ENCODE measurements around the gene WASF2. TPM values are rescaled to one million over a fixed set of nuclear protein-coding genes. Genes with fewer than 3 reads are reported as not detected.

Gene WASF2
- total RNA-seq, 4 donors from 2014 or later = 43.4 to 87.8 (median 60.5) TPM

GRCh38 chr1:27367160-27367650, 122.8 kb downstream of the WASF2 start:
- TF ChIP-seq, protein P1, sequence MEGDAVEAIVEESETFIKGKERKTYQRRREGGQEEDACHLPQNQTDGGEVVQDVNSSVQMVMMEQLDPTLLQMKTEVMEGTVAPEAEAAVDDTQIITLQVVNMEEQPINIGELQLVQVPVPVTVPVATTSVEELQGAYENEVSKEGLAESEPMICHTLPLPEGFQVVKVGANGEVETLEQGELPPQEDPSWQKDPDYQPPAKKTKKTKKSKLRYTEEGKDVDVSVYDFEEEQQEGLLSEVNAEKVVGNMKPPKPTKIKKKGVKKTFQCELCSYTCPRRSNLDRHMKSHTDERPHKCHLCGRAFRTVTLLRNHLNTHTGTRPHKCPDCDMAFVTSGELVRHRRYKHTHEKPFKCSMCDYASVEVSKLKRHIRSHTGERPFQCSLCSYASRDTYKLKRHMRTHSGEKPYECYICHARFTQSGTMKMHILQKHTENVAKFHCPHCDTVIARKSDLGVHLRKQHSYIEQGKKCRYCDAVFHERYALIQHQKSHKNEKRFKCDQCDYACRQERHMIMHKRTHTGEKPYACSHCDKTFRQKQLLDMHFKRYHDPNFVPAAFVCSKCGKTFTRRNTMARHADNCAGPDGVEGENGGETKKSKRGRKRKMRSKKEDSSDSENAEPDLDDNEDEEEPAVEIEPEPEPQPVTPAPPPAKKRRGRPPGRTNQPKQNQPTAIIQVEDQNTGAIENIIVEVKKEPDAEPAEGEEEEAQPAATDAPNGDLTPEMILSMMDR (IDR thresholded peaks at IDR 0.05) = no peak
- DNase-seq (ENCODE audit: low spot score) (no peak), ATAC-seq (ENCODE audit: low FRiP score) (no peak)

DNA sequence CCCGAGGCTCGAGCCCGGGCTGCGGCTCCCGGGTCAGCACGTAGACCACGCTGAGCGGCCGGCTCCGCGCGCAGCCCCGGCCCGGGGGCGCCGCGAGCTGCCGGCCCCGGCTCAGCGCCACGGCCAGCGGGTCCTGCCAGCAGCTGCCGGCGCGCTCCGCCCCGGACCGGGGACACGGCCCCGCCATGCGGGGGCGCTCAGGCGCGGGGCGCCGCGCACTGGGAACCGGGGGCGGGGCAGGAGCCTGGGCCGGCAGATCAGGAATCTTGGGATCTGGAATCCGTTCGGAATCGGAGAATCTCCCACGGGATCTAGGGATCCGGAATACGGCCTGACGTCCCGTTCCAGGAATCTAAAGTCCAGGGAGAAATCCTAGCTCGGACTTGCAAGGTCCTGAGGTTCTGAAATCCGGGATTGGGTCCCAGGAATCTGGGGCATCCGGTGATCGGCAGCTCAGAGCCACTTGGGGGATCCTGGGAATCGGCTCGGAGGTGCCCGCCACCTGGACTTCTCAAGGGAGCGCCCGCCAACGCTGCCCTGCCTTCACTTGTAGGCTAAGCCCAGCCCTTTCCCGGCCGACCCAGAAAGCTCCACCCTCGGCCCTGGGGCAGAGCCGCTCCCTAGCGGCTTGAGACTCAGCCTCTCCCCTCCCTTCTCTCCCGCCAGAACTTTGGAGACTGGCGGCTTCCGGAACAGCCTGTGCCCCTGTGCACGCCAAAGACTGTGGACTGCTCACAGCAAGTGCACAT, 123.4 kb downstream of the WASF2 start, which contains the start of gene MAP3K6:
Gene MAP3K6, minus strand, starts transcription at position 551 of the 749 bp plus-strand sequence. Its CDS starts 364 bp downstream, at position 187.
- TF ChIP-seq, protein P1 (IDR thresholded peaks at IDR 0.05) = no peak
- ATAC-seq (ENCODE audit: low FRiP score) (peak; percentile 88), DNase-seq (ENCODE audit: low spot score) (peak; percentile 63)

- peak; percentile 48 for DNase-seq (ENCODE audit: low spot score)
- TF ChIP-seq, protein P1 (IDR thresholded peaks at IDR 0.05) = no peak
- ATAC-seq (ENCODE audit: low FRiP score) = peak; percentile 51
Measured at GRCh38 chr1:27366113-27366410, 123.9 kb downstream of the WASF2 start.

GRCh38 chr1:27365372-27366112, 124.4 kb downstream of the WASF2 start:
- peak; percentile 87 for DNase-seq (ENCODE audit: low spot score)
- ATAC-seq (ENCODE audit: low FRiP score) = peak; percentile 80
- TF ChIP-seq, protein P1 (IDR thresholded peaks at IDR 0.05) = no peak

DNA sequence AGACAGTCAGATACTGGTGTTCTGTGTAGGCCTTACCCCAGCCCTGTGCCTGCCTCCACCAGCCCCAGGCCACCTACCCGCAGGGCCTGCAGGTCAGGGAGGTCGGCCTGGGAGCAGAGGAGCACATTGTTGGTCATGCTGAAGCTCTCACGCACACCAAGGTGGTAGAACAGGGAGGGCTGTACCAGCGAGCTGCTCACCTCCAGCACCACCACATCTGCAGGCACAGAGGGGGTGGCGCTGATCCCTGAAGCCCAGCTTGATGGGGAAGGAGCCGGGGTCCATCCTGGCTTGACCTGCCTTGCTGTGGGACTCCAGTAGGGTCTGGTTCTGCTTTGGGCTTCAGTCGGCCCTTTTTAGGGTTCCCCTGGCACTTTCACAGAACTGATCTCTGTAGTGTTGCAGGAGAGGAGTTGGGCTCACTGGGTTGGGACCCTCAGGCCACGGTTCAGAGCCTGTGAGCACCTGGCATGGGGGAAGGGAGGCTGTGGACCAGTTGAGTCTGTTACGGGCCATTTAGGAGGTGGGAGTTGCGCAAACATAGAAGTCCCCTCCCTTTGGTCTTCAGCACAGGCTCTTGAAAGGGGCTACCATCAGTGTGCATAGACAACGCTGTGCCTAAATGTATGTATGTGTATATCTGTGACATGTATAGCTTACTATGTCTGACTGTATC, 125.1 kb downstream of the WASF2 start:
- ATAC-seq (ENCODE audit: low FRiP score) (no peak), DNase-seq (ENCODE audit: low spot score) (no peak)
- TF ChIP-seq, protein P1 (IDR thresholded peaks at IDR 0.05) = no peak

- no peak for ATAC-seq (ENCODE audit: low FRiP score)
- no peak for DNase-seq (ENCODE audit: low spot score)
- TF ChIP-seq, protein P1 (IDR thresholded peaks at IDR 0.05) = no peak
Measured at GRCh38 chr1:27363766-27364695, 125.9 kb downstream of the WASF2 start.
